ENCODE measurements around the gene ZNF281. TPM values are rescaled to one million over a fixed set of nuclear protein-coding genes. Genes with fewer than 3 reads are reported as not detected.

ZNF281 gene
- total RNA-seq, 4 donors from 2014 or later, result 15.3 to 24.7 (median 18.5) TPM

DNA sequence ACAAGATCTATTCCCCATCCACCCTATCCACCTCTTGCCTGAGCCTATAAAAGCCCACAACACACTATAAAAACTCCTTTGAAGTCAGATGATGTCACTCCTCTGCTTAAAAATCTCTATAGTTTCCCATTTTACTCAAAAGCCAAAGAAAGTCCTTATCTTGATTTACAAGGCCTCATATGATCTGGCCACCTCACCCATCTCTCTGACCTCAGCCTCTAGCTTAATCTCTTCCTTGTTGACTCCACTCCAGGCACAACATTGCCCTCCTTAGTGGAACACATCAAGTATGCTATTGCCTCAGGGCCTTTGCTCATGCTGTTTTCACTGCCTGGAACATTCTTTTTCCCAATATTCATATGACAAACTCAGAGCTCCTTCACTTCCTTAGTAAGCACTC lies 33.3 kb downstream of the ZNF281 start:
- Histone ChIP-seq H3K36me3 (no peaks in the 10 kb centered on the region), H3K4me1 (no peaks in the 10 kb centered on the region), H3K9me3 (no peaks in the 10 kb centered on the region), H3K27ac (no peak overlapping the region), H3K4me3 (no peak overlapping the region), H3K27me3 (no peaks in the 10 kb centered on the region)
- TF ChIP-seq, protein P1, sequence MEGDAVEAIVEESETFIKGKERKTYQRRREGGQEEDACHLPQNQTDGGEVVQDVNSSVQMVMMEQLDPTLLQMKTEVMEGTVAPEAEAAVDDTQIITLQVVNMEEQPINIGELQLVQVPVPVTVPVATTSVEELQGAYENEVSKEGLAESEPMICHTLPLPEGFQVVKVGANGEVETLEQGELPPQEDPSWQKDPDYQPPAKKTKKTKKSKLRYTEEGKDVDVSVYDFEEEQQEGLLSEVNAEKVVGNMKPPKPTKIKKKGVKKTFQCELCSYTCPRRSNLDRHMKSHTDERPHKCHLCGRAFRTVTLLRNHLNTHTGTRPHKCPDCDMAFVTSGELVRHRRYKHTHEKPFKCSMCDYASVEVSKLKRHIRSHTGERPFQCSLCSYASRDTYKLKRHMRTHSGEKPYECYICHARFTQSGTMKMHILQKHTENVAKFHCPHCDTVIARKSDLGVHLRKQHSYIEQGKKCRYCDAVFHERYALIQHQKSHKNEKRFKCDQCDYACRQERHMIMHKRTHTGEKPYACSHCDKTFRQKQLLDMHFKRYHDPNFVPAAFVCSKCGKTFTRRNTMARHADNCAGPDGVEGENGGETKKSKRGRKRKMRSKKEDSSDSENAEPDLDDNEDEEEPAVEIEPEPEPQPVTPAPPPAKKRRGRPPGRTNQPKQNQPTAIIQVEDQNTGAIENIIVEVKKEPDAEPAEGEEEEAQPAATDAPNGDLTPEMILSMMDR (IDR thresholded peaks at IDR 0.05), result no peak
- no peak for TF ChIP-seq POLR2A (IDR thresholded peaks at IDR 0.05)
- no peak for DNase-seq
- intact Hi-C loops (cut with DNase I; ENCODE audit: low total_unique reads), result no loop called here

DNA sequence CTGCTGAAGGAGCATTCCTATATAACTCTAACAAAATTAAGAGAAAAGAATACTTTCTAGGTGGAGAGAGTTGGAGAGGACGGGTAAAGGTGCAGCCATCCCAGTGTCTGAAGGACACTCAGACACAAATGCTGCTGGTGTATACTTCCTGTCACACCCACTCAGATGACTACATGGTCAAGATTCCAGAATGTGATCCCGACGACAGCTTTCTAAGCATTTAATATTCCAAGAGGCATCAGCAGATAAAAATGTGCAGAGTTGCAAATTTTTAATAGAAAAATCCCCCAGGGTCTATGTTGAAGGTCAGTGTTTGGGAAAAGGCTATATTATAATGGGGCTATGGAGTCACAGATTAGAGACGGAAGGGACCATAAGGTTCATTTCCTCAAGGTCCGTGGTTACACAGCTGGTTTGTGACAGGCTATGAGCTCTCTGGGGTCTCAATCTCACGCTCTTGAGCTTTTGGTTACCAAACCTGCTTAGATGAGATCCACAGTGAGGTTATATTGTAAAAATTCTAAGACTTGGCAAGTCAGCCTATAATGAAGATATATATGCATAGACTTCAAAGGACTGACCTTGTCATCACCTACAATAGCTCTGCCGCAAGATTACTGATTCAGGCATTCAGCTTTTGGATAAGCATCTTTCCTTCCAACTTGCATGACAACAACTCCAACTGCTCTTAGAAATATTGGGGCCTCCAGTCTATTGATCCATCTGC lies 35.1 kb downstream of the ZNF281 start:
- no peak for DNase-seq
- no peak overlapping the region for H3K27ac ChIP-seq
- H3K27me3 ChIP-seq, result no peaks in the 10 kb centered on the region
- H3K4me3 ChIP-seq, result no peak overlapping the region
- H3K9me3 ChIP-seq, result no peaks in the 10 kb centered on the region
- H3K36me3 ChIP-seq, result no peaks in the 10 kb centered on the region
- intact Hi-C loops (cut with DNase I; ENCODE audit: low total_unique reads), result no loop called here
- TF ChIP-seq, protein P1 (IDR thresholded peaks at IDR 0.05), result no peak
- TF ChIP-seq POLR2A (IDR thresholded peaks at IDR 0.05), result no peak
- no peaks in the 10 kb centered on the region for H3K4me1 ChIP-seq

DNA sequence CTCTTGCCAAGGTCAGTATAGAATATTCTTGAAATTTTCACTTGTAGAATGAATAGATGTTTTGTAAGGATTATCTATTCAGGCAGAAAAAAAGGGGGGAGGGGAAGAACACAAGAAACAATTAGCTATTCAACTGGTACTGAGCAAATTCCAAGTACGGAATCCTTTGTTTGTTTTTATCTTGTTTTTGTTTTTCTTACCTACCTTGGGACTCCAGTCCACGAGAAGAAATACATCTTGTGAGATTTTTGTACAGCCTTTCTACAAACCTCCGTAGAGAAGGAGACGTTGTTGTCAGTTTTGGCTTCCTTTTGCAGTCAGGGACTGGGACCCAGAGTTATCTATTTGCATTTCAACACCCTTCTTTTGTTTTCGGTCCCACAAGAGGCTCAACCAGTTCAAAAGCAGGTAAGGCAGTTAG lies 36.0 kb downstream of the ZNF281 start:
- no peak overlapping the region for H3K27ac ChIP-seq
- intact Hi-C loops (cut with DNase I; ENCODE audit: low total_unique reads), result no loop called here

DNA sequence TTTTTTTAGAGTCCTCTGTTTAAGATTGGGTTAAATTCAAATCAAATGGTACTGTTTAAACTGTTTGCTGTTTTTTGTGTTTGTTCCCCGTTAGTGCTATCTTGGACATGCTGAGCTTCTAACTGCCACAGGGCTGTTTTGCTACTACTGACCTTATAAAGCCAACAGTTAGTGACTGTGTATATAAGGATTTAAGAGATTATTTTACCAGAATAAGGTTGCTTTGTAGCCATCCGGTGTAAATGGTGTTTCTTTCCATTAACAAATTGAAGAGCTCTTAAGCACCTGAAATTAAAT lies 37.0 kb downstream of the ZNF281 start:
- intact Hi-C loops (cut with DNase I; ENCODE audit: low total_unique reads), result no loop called here
- DNase-seq, result no peak
- no peak overlapping the region for H3K27ac ChIP-seq
- no peak overlapping the region for H3K4me3 ChIP-seq
- H3K27me3 ChIP-seq, result no peaks in the 10 kb centered on the region
- no peaks in the 10 kb centered on the region for H3K36me3 ChIP-seq
- no peaks in the 10 kb centered on the region for H3K9me3 ChIP-seq
- H3K4me1 ChIP-seq, result no peaks in the 10 kb centered on the region
- TF ChIP-seq, protein P1 (IDR thresholded peaks at IDR 0.05), result no peak
- TF ChIP-seq POLR2A (IDR thresholded peaks at IDR 0.05), result no peak

More for the DNA sequence above, 36.0 kb downstream of the ZNF281 start:
- Histone ChIP-seq H3K4me3 (no peak overlapping the region), H3K27me3 (no peaks in the 10 kb centered on the region), H3K36me3 (no peaks in the 10 kb centered on the region), H3K4me1 (no peaks in the 10 kb centered on the region), H3K9me3 (no peaks in the 10 kb centered on the region)
- DNase-seq, result no peak
- no peak for TF ChIP-seq POLR2A (IDR thresholded peaks at IDR 0.05)
- TF ChIP-seq, protein P1 (IDR thresholded peaks at IDR 0.05), result no peak

DNA sequence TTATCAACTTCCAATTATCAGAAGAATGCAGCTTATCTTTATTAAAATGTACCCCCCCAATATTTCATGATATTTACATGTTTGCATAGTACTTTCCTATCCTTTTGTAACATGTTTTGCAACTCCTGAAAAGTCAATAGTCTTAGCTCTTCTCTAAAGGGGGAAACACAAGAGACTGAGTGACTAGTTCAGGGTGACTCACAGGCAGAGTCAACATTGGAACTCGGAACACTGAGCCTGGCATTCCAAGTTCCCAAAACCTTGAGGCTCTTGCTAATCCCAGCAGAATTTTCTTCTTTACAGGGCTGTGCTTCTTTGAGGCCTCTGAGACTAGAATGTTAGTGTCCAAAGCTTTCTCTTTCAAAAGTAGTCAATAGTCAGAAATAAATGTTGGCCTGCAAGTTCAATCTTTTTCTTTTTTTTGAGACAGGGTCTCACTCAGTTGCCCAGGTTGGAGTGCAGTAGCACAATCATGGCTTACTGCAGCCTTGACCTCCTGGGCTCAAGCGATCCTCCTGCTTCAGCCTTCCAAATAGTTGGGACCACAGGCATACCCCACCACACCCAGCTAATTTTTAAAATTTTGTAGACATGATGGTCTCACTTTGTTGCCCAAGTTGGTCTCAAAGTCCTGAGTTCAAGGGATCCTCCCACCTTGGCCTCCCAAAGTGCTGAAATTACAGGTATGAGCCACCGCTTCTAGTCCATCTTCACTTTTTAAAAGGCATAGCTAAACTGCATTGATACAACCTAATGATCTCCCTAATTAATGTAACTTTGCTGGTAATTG lies 37.5 kb downstream of the ZNF281 start:
- Histone ChIP-seq H3K27me3 (no peaks in the 10 kb centered on the region), H3K4me3 (no peak overlapping the region), H3K27ac (no peak overlapping the region), H3K36me3 (no peaks in the 10 kb centered on the region), H3K9me3 (no peaks in the 10 kb centered on the region), H3K4me1 (no peaks in the 10 kb centered on the region)
- TF ChIP-seq POLR2A (IDR thresholded peaks at IDR 0.05), result no peak
- TF ChIP-seq, protein P1 (IDR thresholded peaks at IDR 0.05), result no peak
- no peak for DNase-seq
- intact Hi-C loops (cut with DNase I; ENCODE audit: low total_unique reads), result no loop called here

Measured in uterus (tissue), 4 donors.